WTC11 (cell line): ENCODE data around the gene IFRD2. TPM values are rescaled to one million over a fixed set of nuclear protein-coding genes. Genes with fewer than 3 reads are reported as not detected.

ENCODE experiments used
- ATAC-seq: fragments of 200-7000 bp; cut with Tn5 transposase; 2 replicates; pipeline ENCODE4 v1.10.0; 2021; ENCODE audit warnings: mild to moderate bottlenecking, moderate library complexity
- CTCF ChIA-PET: fragments of 300-600 bp; sonication (Branson Sonifier 250); formaldehyde crosslinking; loops from one replicate; lab custom pipeline; 2021; ENCODE audit warnings: antibody characterized with exemption; lab: Charles Lee
- POLR2A ChIA-PET: fragments of 350-600 bp; sonication (Branson Sonifier 250); formaldehyde crosslinking; loops from one replicate; lab custom pipeline; 2021; ENCODE audit warnings: antibody characterized with exemption; lab: Charles Lee
- DNase-seq: peaks from one replicate; pipeline ENCODE4 v3.0.0; 2021; ENCODE audit warnings: low spot score
- H3K27ac Mint-ChIP-seq: 2 replicates; pipeline ENCODE4 v1.8.0; 2021; ENCODE audit warnings: mixed read lengths
- H3K27me3 Mint-ChIP-seq: 2 replicates; pipeline ENCODE4 v1.8.0; 2021; ENCODE audit warnings: low read depth, mild to moderate bottlenecking, moderate library complexity, mixed read lengths
- H3K36me3 Mint-ChIP-seq: 2 replicates; pipeline ENCODE4 v1.8.0; 2021; ENCODE audit warnings: mixed read lengths
- H3K4me1 Mint-ChIP-seq: 2 replicates; pipeline ENCODE4 v1.8.0; 2022; ENCODE audit warnings: mixed read lengths
- H3K4me3 Mint-ChIP-seq: 2 replicates; pipeline ENCODE4 v1.8.0; 2021; ENCODE audit warnings: mild to moderate bottlenecking, moderate library complexity, mixed read lengths
- H3K9me3 Mint-ChIP-seq: 2 replicates; pipeline ENCODE4 v1.8.0; 2021; ENCODE audit warnings: mixed read lengths
- ATF2 ChIP-seq: sonication (generic); formaldehyde crosslinking; IDR thresholded peaks from 2 replicates; pipeline ENCODE4 v1.8.1; 2022; ENCODE audit warnings: low read depth, missing genetic modification reagents, borderline replicate concordance
- CBFB ChIP-seq: sonication (generic); formaldehyde crosslinking; IDR thresholded peaks from 2 replicates; pipeline ENCODE4 v1.8.1; 2022; ENCODE audit warnings: mild to moderate bottlenecking, low read depth, missing genetic modification reagents
- CTCF ChIP-seq: fragments of 200-600 bp; IDR thresholded peaks from 2 replicates; pipeline ENCODE4 v1.8.0; 2022; ENCODE audit warnings: antibody characterized with exemption
- FOXK1 ChIP-seq: sonication (generic); formaldehyde crosslinking; IDR thresholded peaks from 2 replicates; pipeline ENCODE4 v1.8.0; 2022; ENCODE audit warnings: mild to moderate bottlenecking, moderate library complexity, missing genetic modification reagents
- FOXP1 ChIP-seq: sonication (generic); formaldehyde crosslinking; IDR thresholded peaks from 2 replicates; pipeline ENCODE4 v1.8.0; 2022; ENCODE audit warnings: missing genetic modification reagents, mild to moderate bottlenecking, moderate library complexity, borderline replicate concordance
- GABPB1 ChIP-seq: sonication (generic); formaldehyde crosslinking; IDR thresholded peaks from 2 replicates; pipeline ENCODE4 v1.8.1; 2023; ENCODE audit warnings: mild to moderate bottlenecking, missing genetic modification reagents
- HMGXB4 ChIP-seq: sonication (generic); formaldehyde crosslinking; IDR thresholded peaks from 2 replicates; pipeline ENCODE4 v1.8.1; 2023; ENCODE audit warnings: mild to moderate bottlenecking, moderate library complexity, missing genetic modification reagents
- KAT7 ChIP-seq: sonication (generic); formaldehyde crosslinking; IDR thresholded peaks from 2 replicates; pipeline ENCODE4 v1.8.1; 2023; ENCODE audit warnings: missing genetic modification reagents, mild to moderate bottlenecking, borderline replicate concordance
- MLX ChIP-seq: sonication (generic); formaldehyde crosslinking; IDR thresholded peaks from 2 replicates; pipeline ENCODE4 v1.8.1; 2023; ENCODE audit warnings: mild to moderate bottlenecking, missing genetic modification reagents, moderate library complexity
- NFATC4 ChIP-seq: fragments of 250-450 bp; sonication (Bioruptor Pico); IDR thresholded peaks from 2 replicates; pipeline ENCODE4 v1.9.0; 2021; ENCODE audit warnings: mild to moderate bottlenecking
- NFYB ChIP-seq: sonication (generic); formaldehyde crosslinking; conservative IDR thresholded peaks from 2 replicates; pipeline ENCODE4 v1.8.0; 2022; ENCODE audit warnings: low read depth, missing genetic modification reagents
- PRRX2 ChIP-seq: fragments of 250-450 bp; sonication (Bioruptor Pico); IDR thresholded peaks from 2 replicates; pipeline ENCODE4 v1.8.0; 2021; ENCODE audit warnings: mild to moderate bottlenecking
- RELA ChIP-seq: sonication (generic); formaldehyde crosslinking; IDR thresholded peaks from 2 replicates; pipeline ENCODE4 v1.8.1; 2022; ENCODE audit warnings: missing genetic modification reagents, mild to moderate bottlenecking, borderline replicate concordance
- SMAD4 ChIP-seq: sonication (generic); formaldehyde crosslinking; IDR thresholded peaks from 2 replicates; pipeline ENCODE4 v1.8.0; 2022; ENCODE audit warnings: mild to moderate bottlenecking, missing genetic modification reagents
- TEAD1 ChIP-seq: sonication (generic); formaldehyde crosslinking; IDR thresholded peaks from 2 replicates; pipeline ENCODE4 v1.8.0; 2022; ENCODE audit warnings: mild to moderate bottlenecking, missing genetic modification reagents
- TEAD4 ChIP-seq: sonication (generic); formaldehyde crosslinking; IDR thresholded peaks from 2 replicates; pipeline ENCODE4 v1.8.0; 2022; ENCODE audit warnings: mild to moderate bottlenecking, missing genetic modification reagents
- ZBTB21 ChIP-seq: sonication (generic); formaldehyde crosslinking; IDR thresholded peaks from 2 replicates; pipeline ENCODE4 v1.8.1; 2023; ENCODE audit warnings: mild to moderate bottlenecking, missing genetic modification reagents, borderline replicate concordance
- ZMAT4 ChIP-seq: fragments of 250-450 bp; sonication (Bioruptor Pico); IDR thresholded peaks from 2 replicates; pipeline ENCODE4 v1.9.0; 2021; ENCODE audit warnings: mild to moderate bottlenecking
- ZNF138 ChIP-seq: sonication (generic); formaldehyde crosslinking; conservative IDR thresholded peaks from 2 replicates; pipeline ENCODE4 v1.8.1; 2022; ENCODE audit warnings: mild to moderate bottlenecking, moderate library complexity, missing genetic modification reagents
- total RNA-seq: library from RNA; stranded (reverse); gene quantifications from 3 replicates; pipeline ENCODE4 v1.2.3, GENCODE V29; 2021
- TF ChIP-seq, protein P1 (sequence below): sonication (generic); formaldehyde crosslinking; IDR thresholded peaks from 2 replicates; pipeline ENCODE4 v1.8.0; 2022; ENCODE audit warnings: missing genetic modification reagents
- TF ChIP-seq, protein P2 (sequence below): fragments of 250-450 bp; sonication (Bioruptor Pico); IDR thresholded peaks from 2 replicates; pipeline ENCODE4 v1.8.0; 2021; ENCODE audit warnings: mild to moderate bottlenecking
- TF ChIP-seq, protein P3 (sequence below): sonication (generic); formaldehyde crosslinking; IDR thresholded peaks from 2 replicates; pipeline ENCODE4 v1.8.0; 2023; ENCODE audit warnings: missing genetic modification reagents
- TF ChIP-seq, protein P4 (sequence below): sonication (generic); formaldehyde crosslinking; IDR thresholded peaks from 2 replicates; pipeline ENCODE4 v1.8.0; 2022; ENCODE audit warnings: mild to moderate bottlenecking, missing genetic modification reagents

Gene IFRD2
- total RNA-seq, 1 experiment from 2014 or later: 92.0 TPM

DNA sequence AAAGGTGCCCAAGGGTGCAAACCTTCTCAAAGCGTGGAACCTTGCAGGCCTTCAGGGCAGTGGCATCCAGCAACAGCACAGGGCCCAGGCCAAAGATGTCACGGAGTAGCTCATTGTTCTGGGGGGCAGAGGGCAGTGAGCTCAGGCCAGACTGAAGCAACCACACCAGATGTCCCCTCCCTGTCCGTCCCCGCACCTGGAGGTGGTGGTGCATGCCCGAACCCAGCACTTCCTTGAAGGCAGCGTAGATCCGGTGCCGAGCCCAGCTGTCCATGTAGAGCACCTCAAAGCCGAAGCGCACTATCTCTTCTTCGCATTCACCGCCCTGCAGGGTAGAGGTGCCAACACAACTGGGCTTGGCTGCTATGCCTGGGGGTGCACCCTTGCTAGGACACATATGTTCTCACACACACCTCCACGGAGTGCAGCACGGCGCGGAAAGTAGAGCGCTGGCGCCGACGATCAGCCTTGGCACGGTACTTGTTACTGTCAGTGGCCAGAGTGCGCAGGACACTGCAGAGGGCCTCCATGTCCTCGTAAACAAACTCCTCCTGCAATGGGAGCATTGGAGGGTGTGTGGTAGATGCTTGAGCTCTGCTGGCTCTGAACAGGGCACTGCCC, 3.7 kb downstream of the IFRD2 start:
- Mint-ChIP-seq H3K4me3 (no peak overlapping the region), H3K27me3 (no peaks in the 10 kb centered on the region; the same call in 1 of the 2 replicates), H3K4me1 (peaks cover 12% of the 10 kb centered on the region), H3K9me3 (no peaks in the 10 kb centered on the region), H3K27ac (no peak overlapping the region), H3K36me3 (peaks cover 21% of the 10 kb centered on the region)
- DNase-seq (no peak), ATAC-seq (no peak)
- ChIA-PET POLR2A (no interaction called here), CTCF (no interaction called here)
- TF ChIP-seq, protein P1, sequence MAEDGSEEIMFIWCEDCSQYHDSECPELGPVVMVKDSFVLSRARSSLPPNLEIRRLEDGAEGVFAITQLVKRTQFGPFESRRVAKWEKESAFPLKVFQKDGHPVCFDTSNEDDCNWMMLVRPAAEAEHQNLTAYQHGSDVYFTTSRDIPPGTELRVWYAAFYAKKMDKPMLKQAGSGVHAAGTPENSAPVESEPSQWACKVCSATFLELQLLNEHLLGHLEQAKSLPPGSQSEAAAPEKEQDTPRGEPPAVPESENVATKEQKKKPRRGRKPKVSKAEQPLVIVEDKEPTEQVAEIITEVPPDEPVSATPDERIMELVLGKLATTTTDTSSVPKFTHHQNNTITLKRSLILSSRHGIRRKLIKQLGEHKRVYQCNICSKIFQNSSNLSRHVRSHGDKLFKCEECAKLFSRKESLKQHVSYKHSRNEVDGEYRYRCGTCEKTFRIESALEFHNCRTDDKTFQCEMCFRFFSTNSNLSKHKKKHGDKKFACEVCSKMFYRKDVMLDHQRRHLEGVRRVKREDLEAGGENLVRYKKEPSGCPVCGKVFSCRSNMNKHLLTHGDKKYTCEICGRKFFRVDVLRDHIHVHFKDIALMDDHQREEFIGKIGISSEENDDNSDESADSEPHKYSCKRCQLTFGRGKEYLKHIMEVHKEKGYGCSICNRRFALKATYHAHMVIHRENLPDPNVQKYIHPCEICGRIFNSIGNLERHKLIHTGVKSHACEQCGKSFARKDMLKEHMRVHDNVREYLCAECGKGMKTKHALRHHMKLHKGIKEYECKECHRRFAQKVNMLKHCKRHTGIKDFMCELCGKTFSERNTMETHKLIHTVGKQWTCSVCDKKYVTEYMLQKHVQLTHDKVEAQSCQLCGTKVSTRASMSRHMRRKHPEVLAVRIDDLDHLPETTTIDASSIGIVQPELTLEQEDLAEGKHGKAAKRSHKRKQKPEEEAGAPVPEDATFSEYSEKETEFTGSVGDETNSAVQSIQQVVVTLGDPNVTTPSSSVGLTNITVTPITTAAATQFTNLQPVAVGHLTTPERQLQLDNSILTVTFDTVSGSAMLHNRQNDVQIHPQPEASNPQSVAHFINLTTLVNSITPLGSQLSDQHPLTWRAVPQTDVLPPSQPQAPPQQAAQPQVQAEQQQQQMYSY (CRISPR knock-in tag): no peak
- TF ChIP-seq PRRX2 (no peak), NFYB (CRISPR knock-in tag) (no peak), ZBTB21 (no peak), RELA (no peak), TEAD1 (CRISPR knock-in tag) (no peak), TEAD4 (CRISPR knock-in tag) (no peak), CBFB (no peak), NFATC4 (no peak), ZNF138 (CRISPR knock-in tag) (no peak), ZMAT4 (CRISPR knock-in tag) (no peak), FOXP1 (no peak), ATF2 (CRISPR knock-in tag) (no peak)

- Mint-ChIP-seq H3K27me3 (no peaks in the 10 kb centered on the region; the same call in 1 of the 2 replicates), H3K27ac (no peak overlapping the region), H3K36me3 (peaks cover 21% of the 10 kb centered on the region), H3K4me3 (no peak overlapping the region), H3K9me3 (no peaks in the 10 kb centered on the region), H3K4me1 (peaks cover 6% of the 10 kb centered on the region)
- no peak for DNase-seq
- ChIA-PET POLR2A (no interaction called here), CTCF (interaction anchor here (0.6 kb wide), 1 partner anchor 24 kb away, joined by 3 read pairs; no protein-coding TSS in a partner anchor)
- no peak for ATAC-seq
- TF ChIP-seq, protein P2, sequence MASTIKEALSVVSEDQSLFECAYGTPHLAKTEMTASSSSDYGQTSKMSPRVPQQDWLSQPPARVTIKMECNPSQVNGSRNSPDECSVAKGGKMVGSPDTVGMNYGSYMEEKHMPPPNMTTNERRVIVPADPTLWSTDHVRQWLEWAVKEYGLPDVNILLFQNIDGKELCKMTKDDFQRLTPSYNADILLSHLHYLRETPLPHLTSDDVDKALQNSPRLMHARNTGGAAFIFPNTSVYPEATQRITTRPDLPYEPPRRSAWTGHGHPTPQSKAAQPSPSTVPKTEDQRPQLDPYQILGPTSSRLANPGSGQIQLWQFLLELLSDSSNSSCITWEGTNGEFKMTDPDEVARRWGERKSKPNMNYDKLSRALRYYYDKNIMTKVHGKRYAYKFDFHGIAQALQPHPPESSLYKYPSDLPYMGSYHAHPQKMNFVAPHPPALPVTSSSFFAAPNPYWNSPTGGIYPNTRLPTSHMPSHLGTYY (CRISPR knock-in tag): no peak
- TF ChIP-seq KAT7 (CRISPR knock-in tag) (no peak), ZBTB21 (no peak), GABPB1 (no peak), CTCF (no peak), HMGXB4 (CRISPR knock-in tag) (no peak), SMAD4 (CRISPR knock-in tag) (no peak), MLX (CRISPR knock-in tag) (no peak), PRRX2 (no peak), FOXK1 (CRISPR knock-in tag) (no peak)
- TF ChIP-seq, protein P3, sequence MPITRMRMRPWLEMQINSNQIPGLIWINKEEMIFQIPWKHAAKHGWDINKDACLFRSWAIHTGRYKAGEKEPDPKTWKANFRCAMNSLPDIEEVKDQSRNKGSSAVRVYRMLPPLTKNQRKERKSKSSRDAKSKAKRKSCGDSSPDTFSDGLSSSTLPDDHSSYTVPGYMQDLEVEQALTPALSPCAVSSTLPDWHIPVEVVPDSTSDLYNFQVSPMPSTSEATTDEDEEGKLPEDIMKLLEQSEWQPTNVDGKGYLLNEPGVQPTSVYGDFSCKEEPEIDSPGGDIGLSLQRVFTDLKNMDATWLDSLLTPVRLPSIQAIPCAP (CRISPR knock-in tag): no peak
- TF ChIP-seq, protein P4, sequence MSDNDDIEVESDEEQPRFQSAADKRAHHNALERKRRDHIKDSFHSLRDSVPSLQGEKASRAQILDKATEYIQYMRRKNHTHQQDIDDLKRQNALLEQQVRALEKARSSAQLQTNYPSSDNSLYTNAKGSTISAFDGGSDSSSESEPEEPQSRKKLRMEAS (CRISPR knock-in tag): no peak
Observed at GRCh38 chr3:50287262-50287661, 5.0 kb downstream of the IFRD2 start.
